ENCODE data around the gene COL15A1.
A peak's percentile ranks its signal among the peaks of the same experiment; 100 is the strongest.

The COL15A1 gene

GRCh38 chr9:99026956-99027298, 83.2 kb downstream of the COL15A1 start:
- in situ Hi-C loops (cut with HindIII; ENCODE audit: low sequenced_read_pairs): no loop called here
- DNase-seq (ENCODE audit: low read depth, low spot score): no peak
- TF ChIP-seq CTCF (IDR thresholded peaks at IDR 0.05; ENCODE audit: low read depth, low read length): no peak
- H3K4me3 ChIP-seq (ENCODE audit: low read depth, low read length): no peak overlapping the region

- H3K4me3 ChIP-seq (ENCODE audit: low read depth, low read length): no peak overlapping the region
- in situ Hi-C loops (cut with HindIII; ENCODE audit: low sequenced_read_pairs): no loop called here
- DNase-seq (ENCODE audit: low read depth, low spot score): no peak
- TF ChIP-seq CTCF (IDR thresholded peaks at IDR 0.05; ENCODE audit: low read depth, low read length): no peak
These were observed 83.7 kb downstream of the COL15A1 start for GRCh38 chr9:99027443-99027842.

- in situ Hi-C loops (cut with HindIII; ENCODE audit: low sequenced_read_pairs): no loop called here
- H3K4me3 ChIP-seq (ENCODE audit: low read depth, low read length): no peak overlapping the region
- no peak for TF ChIP-seq CTCF (IDR thresholded peaks at IDR 0.05; ENCODE audit: low read depth, low read length)
- no peak for DNase-seq (ENCODE audit: low read depth, low spot score)
These were observed 85.5 kb downstream of the COL15A1 start for GRCh38 chr9:99029083-99029645.

- TF ChIP-seq CTCF (IDR thresholded peaks at IDR 0.05; ENCODE audit: low read depth, low read length): no peak
- peak; percentile 92 for DNase-seq (ENCODE audit: low read depth, low spot score)
- no peak overlapping the region for H3K4me3 ChIP-seq (ENCODE audit: low read depth, low read length)
- in situ Hi-C loops (cut with HindIII; ENCODE audit: low sequenced_read_pairs): no loop called here
These were observed 86.4 kb downstream of the COL15A1 start for GRCh38 chr9:99030092-99030511.

GRCh38 chr9:99030610-99031109, 87.0 kb downstream of the COL15A1 start:
- H3K4me3 ChIP-seq (ENCODE audit: low read depth, low read length): no peak overlapping the region
- in situ Hi-C loops (cut with HindIII; ENCODE audit: low sequenced_read_pairs): no loop called here
- no peak for DNase-seq (ENCODE audit: low read depth, low spot score)
- no peak for TF ChIP-seq CTCF (IDR thresholded peaks at IDR 0.05; ENCODE audit: low read depth, low read length)

GRCh38 chr9:99031319-99031718, 87.6 kb downstream of the COL15A1 start:
- H3K4me3 ChIP-seq (ENCODE audit: low read depth, low read length): no peak overlapping the region
- no peak for TF ChIP-seq CTCF (IDR thresholded peaks at IDR 0.05; ENCODE audit: low read depth, low read length)
- in situ Hi-C loops (cut with HindIII; ENCODE audit: low sequenced_read_pairs): no loop called here
- DNase-seq (ENCODE audit: low read depth, low spot score): no peak
